PC-9 (cell line): Measurements from ENCODE around the gene NUDT2.

ENCODE experiments used
- CTCF ChIP-seq: fragments of 200-600 bp; sonication (generic); conservative IDR thresholded peaks from 2 replicates; pipeline ENCODE4 v1.6.1; 2017; ENCODE audit warnings: mixed run types, antibody characterized with exemption, mild to moderate bottlenecking, moderate library complexity
- EZH2 ChIP-seq: fragments of 200-600 bp; sonication (generic); IDR thresholded peaks from 2 replicates; pipeline ENCODE4 v1.8.0; 2017; ENCODE audit warnings: antibody characterized with exemption, low read depth

GRCh38 chr9:34343090-34343489 lies 13.7 kb downstream of the NUDT2 start:
- TF ChIP-seq CTCF = no peak
- TF ChIP-seq EZH2 = no peak
